A549 (cell line): ENCODE data around the gene THPO.

Experiments
- CHD4 ChIP-seq: fragments of 200-600 bp; sonication (generic); IDR thresholded peaks from 2 replicates; pipeline ENCODE4 v1.6.1; 2016; ENCODE audit warnings: antibody characterized with exemption, mild to moderate bottlenecking, borderline replicate concordance
- POLR2A ChIP-seq: IDR thresholded peaks from 2 replicates; pipeline ENCODE4 v1.6.1; 2012; ENCODE audit warnings: mild to moderate bottlenecking, low read length
- RAD21 ChIP-seq, 2 experiments: fragments of >200 bp in 1 of 2; sonication (Bioruptor Twin) in 1 of 2; formaldehyde crosslinking in 1 of 2; IDR thresholded peaks in 1 of 2; conservative IDR thresholded peaks in 1 of 2; 2 replicates in 1 of 2; 3 replicates in 1 of 2; pipeline ENCODE4 v1.6.1; 2012 to 2018; ENCODE audit warnings: inconsistent platforms in 1 of 2
- RCOR1 ChIP-seq: fragments of 150-350 bp; IDR thresholded peaks from 2 replicates; pipeline ENCODE4 v1.6.1; 2014; ENCODE audit warnings: antibody characterized with exemption, low read length, low read depth
- TF ChIP-seq, protein P1 (sequence below): fragments of >200 bp; sonication (Bioruptor Twin); formaldehyde crosslinking; IDR thresholded peaks from 3 replicates; pipeline ENCODE4 v1.5.1; 2016

DNA sequence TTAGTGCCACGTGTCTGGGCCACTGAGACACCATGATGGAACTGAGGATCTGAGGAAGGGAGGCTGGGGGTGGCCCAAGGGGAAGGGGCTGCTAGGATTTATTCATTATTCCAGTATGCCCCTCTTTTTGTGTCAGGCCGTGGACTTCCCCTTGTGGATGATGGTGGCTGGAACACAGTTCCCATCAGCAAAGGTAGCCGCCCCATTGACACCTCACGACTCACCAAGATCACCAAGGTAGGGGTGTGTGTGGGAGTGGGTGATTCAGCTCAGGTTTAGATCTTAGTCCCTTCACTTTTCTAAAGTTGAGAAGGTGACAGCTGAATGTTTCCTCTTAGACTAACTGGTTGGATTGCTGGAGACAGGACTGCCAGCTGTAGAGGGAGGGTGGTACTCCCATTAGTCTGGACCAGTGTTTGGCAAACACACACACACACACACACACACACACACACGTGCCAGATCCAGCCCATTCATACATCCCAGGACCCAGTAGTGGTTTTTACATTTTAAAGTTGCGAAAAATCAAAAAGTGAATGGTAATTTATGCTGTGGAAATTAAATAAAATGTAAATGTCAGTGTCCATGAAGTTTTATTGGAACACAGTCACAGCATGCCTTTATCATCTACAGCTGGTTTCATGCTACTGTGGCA is 52.2 kb downstream of the THPO start:
- no peak for TF ChIP-seq POLR2A
- TF ChIP-seq, protein P1, sequence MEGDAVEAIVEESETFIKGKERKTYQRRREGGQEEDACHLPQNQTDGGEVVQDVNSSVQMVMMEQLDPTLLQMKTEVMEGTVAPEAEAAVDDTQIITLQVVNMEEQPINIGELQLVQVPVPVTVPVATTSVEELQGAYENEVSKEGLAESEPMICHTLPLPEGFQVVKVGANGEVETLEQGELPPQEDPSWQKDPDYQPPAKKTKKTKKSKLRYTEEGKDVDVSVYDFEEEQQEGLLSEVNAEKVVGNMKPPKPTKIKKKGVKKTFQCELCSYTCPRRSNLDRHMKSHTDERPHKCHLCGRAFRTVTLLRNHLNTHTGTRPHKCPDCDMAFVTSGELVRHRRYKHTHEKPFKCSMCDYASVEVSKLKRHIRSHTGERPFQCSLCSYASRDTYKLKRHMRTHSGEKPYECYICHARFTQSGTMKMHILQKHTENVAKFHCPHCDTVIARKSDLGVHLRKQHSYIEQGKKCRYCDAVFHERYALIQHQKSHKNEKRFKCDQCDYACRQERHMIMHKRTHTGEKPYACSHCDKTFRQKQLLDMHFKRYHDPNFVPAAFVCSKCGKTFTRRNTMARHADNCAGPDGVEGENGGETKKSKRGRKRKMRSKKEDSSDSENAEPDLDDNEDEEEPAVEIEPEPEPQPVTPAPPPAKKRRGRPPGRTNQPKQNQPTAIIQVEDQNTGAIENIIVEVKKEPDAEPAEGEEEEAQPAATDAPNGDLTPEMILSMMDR, result no peak
- TF ChIP-seq RCOR1, result no peak
- TF ChIP-seq CHD4, result no peak
- TF ChIP-seq RAD21 (conservative IDR thresholded peaks at IDR 0.05 in 1 of 2, IDR thresholded peaks at IDR 0.05 in 1 of 2), result no peak
